Nephron progenitor cell (in vitro differentiated cells): ENCODE results near the gene ZSCAN12.

Experiments used
- DNase-seq: peaks from one replicate; pipeline ENCODE4 v3.0.0; 2021
- H3K27ac Mint-ChIP-seq: 2 replicates; pipeline ENCODE4 v1.8.0; 2021; ENCODE audit warnings: mild to moderate bottlenecking, moderate library complexity, mixed read lengths
- H3K27me3 Mint-ChIP-seq: 2 replicates; pipeline ENCODE4 v1.8.0; 2021; ENCODE audit warnings: mild to moderate bottlenecking, low read depth, mixed read lengths; ENCODE audit not compliant: poor library complexity
- H3K36me3 Mint-ChIP-seq: 2 replicates; pipeline ENCODE4 v1.8.0; 2021; ENCODE audit warnings: low read depth, mixed read lengths
- H3K4me1 Mint-ChIP-seq: 2 replicates; pipeline ENCODE4 v1.8.0; 2021; ENCODE audit warnings: mixed read lengths
- H3K4me3 Mint-ChIP-seq: 2 replicates; pipeline ENCODE4 v1.8.0; 2021; ENCODE audit warnings: mild to moderate bottlenecking, moderate library complexity, mixed read lengths
- H3K9me3 Mint-ChIP-seq: 2 replicates; pipeline ENCODE4 v1.8.0; 2021; ENCODE audit warnings: mild to moderate bottlenecking, moderate library complexity, mixed read lengths
- CTCF ChIP-seq: fragments of 200-600 bp; sonication (generic); IDR thresholded peaks from 2 replicates; pipeline ENCODE4 v1.5.0; 2021; ENCODE audit warnings: antibody characterized with exemption

The ZSCAN12 gene

GRCh38 chr6:28402197-28402596, 2.6 kb upstream of the ZSCAN12 start:
- Mint-ChIP-seq H3K4me3 (no peak overlapping the region), H3K9me3 (no peaks in the 10 kb centered on the region), H3K36me3 (peaks cover 14% of the 10 kb centered on the region), H3K4me1 (peaks cover 22% of the 10 kb centered on the region), H3K27ac (no peak overlapping the region), H3K27me3 (peaks cover 48% of the 10 kb centered on the region)
- DNase-seq = no peak
- no peak for TF ChIP-seq CTCF

- no peak for TF ChIP-seq CTCF
- DNase-seq = no peak
- Mint-ChIP-seq H3K9me3 (no peaks in the 10 kb centered on the region), H3K27ac (no peak overlapping the region), H3K4me1 (peaks cover 32% of the 10 kb centered on the region), H3K36me3 (peaks cover 24% of the 10 kb centered on the region), H3K4me3 (peak overlapping the region; percentile 44), H3K27me3 (peaks cover 41% of the 10 kb centered on the region)
Observed at GRCh38 chr6:28401172-28401571, 1.6 kb upstream of the ZSCAN12 start.

- peak overlapping the region; percentile 92 for H3K4me3 Mint-ChIP-seq
- TF ChIP-seq CTCF = no peak
- peaks cover 43% of the 10 kb centered on the region for H3K4me1 Mint-ChIP-seq
- peaks cover 35% of the 10 kb centered on the region for H3K36me3 Mint-ChIP-seq
- peak overlapping the region; percentile 94 for H3K27ac Mint-ChIP-seq
- peaks cover 37% of the 10 kb centered on the region for H3K27me3 Mint-ChIP-seq
- H3K9me3 Mint-ChIP-seq = no peaks in the 10 kb centered on the region
- no peak for DNase-seq
Observed at GRCh38 chr6:28400122-28400451, 540 bp upstream of the ZSCAN12 start.

- DNase-seq = no peak
- H3K9me3 Mint-ChIP-seq = peaks cover 8% of the 10 kb centered on the region
- H3K4me3 Mint-ChIP-seq = peak overlapping the region; percentile 58
Observed at GRCh38 chr6:28395918-28396317, 3.6 kb downstream of the ZSCAN12 start.

GRCh38 chr6:28393912-28394662, 5.5 kb downstream of the ZSCAN12 start:
- no peak for DNase-seq
- H3K36me3 Mint-ChIP-seq = peaks cover 93% of the 10 kb centered on the region
- H3K27ac Mint-ChIP-seq = no peak overlapping the region
- peak overlapping the region; percentile 9 for H3K4me3 Mint-ChIP-seq
- H3K27me3 Mint-ChIP-seq = no peaks in the 10 kb centered on the region
- no peak for TF ChIP-seq CTCF
- H3K9me3 Mint-ChIP-seq = peaks cover 8% of the 10 kb centered on the region
- peaks cover 59% of the 10 kb centered on the region for H3K4me1 Mint-ChIP-seq

More at GRCh38 chr6:28395918-28396317, 3.6 kb downstream of the ZSCAN12 start:
- Mint-ChIP-seq H3K27ac (no peak overlapping the region), H3K27me3 (peaks cover 6% of the 10 kb centered on the region), H3K36me3 (peaks cover 76% of the 10 kb centered on the region), H3K4me1 (peaks cover 62% of the 10 kb centered on the region)
- no peak for TF ChIP-seq CTCF

GRCh38 chr6:28390688-28391087, 8.9 kb downstream of the ZSCAN12 start:
- Mint-ChIP-seq H3K36me3 (peaks cover 96% of the 10 kb centered on the region), H3K4me3 (no peak overlapping the region), H3K27ac (no peak overlapping the region), H3K9me3 (peaks cover 8% of the 10 kb centered on the region), H3K27me3 (no peaks in the 10 kb centered on the region), H3K4me1 (peaks cover 48% of the 10 kb centered on the region)
- TF ChIP-seq CTCF = no peak
- no peak for DNase-seq
